Measurements from ENCODE around the gene ASTN2. TPM values are rescaled to one million over a fixed set of nuclear protein-coding genes. Genes with fewer than 3 reads are reported as not detected.

The ASTN2 gene
- polyA plus RNA-seq, 2 of the 4 experiments (the other 2 are of a cell fraction), result 5.8 to 11.6 TPM

DNA sequence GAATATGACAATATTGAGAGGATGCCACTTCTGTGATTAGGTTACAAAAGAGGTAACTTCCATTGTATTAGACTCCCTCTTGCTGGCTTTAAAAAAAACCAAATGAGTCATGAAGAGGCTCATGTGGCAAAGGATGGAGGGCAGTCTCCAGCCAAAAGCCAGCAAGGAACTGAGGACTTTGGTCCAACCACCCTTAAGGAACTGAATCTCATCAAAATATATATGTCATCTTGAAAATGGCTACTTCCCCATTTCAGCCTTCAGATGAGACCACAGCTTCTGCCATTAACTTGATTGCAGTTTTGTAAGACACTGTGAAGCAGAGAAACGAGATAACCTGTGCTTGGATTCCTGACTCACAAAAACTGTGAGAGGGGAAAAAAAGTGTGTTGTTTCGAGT, 743.3 kb downstream of the ASTN2 start:
- DNase-seq (ENCODE audit: low read depth in 1 of 2, low spot score in 1 of 2), result no peak
- H3K4me3 ChIP-seq, result no peak overlapping the region
- 44% methylated on average over 2 of the region's 2 CpGs for WGBS (ENCODE audit: missing lambda C conversion rate)
- no peak for FAIRE-seq
- POLR2A ChIA-PET, result no interaction called here
- CTCF ChIA-PET, result no interaction called here
- no peak overlapping the region for H3K4me2 ChIP-seq
- 0 out of 3 replicates have a peak, but pooled peaks cover 3% of the 10 kb centered on the region for H3K4me1 ChIP-seq
- no peak overlapping the region for H3K27ac ChIP-seq
- no peak for ATAC-seq
- H3K9me3 ChIP-seq, result no peaks in the 10 kb centered on the region
- TF ChIP-seq MAFK (IDR thresholded peaks at IDR 0.05; ENCODE audit: partially characterized antibody) (no peak), RCOR1 (IDR thresholded peaks at IDR 0.05; ENCODE audit: low read depth, low read length) (no peak), CEBPB (IDR thresholded peaks at IDR 0.05) (no peak), BHLHE40 (IDR thresholded peaks at IDR 0.05; ENCODE audit: low read depth, low read length) (no peak), SREBF2 (IDR thresholded peaks at IDR 0.05) (no peak), NFE2L2 (conservative IDR thresholded peaks at IDR 0.05; ENCODE audit: low read length) (no peak), HOXB5 (CRISPR knock-in tag; IDR thresholded peaks at IDR 0.05) (no peak), CBX8 (IDR thresholded peaks at IDR 0.05) (no peak), PHF8 (IDR thresholded peaks at IDR 0.05; ENCODE audit: borderline replicate concordance, low read depth) (no peak), ZNF302 (CRISPR knock-in tag; IDR thresholded peaks at IDR 0.05) (no peak), MAZ (IDR thresholded peaks at IDR 0.05; ENCODE audit: borderline replicate concordance, low read depth, low read length) (no peak)
- TF ChIP-seq, protein P1, sequence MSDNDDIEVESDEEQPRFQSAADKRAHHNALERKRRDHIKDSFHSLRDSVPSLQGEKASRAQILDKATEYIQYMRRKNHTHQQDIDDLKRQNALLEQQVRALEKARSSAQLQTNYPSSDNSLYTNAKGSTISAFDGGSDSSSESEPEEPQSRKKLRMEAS (IDR thresholded peaks at IDR 0.05), result no peak
- TF ChIP-seq, protein P2, sequence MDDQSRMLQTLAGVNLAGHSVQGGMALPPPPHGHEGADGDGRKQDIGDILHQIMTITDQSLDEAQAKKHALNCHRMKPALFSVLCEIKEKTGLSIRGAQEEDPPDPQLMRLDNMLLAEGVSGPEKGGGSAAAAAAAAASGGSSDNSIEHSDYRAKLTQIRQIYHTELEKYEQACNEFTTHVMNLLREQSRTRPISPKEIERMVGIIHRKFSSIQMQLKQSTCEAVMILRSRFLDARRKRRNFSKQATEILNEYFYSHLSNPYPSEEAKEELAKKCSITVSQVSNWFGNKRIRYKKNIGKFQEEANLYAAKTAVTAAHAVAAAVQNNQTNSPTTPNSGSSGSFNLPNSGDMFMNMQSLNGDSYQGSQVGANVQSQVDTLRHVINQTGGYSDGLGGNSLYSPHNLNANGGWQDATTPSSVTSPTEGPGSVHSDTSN (IDR thresholded peaks at IDR 0.05), result no peak

DNA sequence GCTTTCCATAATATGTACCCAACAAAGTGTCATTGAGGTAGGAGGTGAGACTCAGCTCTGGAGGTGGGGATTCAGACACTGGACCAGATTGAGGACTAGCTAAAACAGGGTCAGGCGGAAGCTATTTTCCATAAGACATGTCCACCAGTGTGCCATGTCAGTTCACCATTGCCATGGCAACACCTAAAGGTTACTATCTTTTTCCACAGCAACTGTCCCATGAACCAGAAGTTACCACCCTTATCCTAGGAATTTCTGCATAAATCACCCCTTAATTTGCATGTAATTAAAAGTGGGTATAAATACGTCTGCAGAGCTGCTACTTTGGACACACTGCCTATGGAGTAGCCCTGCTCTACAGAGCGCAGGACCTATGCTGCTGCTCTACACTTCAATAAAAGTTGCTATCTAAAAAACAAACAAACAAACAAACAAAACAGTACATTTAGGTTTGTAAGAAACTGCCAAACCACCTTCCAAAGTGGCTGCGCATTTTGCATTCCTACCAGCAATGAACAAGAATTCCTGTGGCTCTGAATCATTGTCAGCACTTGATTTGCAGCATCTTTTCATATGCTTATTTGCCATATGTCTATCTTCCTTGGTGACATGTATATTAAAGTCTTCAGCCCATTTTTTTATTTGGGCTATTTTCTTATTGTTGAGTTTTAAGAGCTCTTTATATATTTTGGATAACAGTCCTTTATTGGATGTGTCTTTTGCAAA, 745.7 kb downstream of the ASTN2 start:
- ChIA-PET CTCF (interaction anchor here (1.2 to 2.3 kb wide), 3 partner anchors 8 to 1076 kb away, joined by 3 to 9 read pairs (median 4); no protein-coding TSS in a partner anchor), POLR2A (no interaction called here)
- ATAC-seq (no peak), FAIRE-seq (no peak), DNase-seq (ENCODE audit: low read depth in 1 of 2, low spot score in 1 of 2) (no peak)
- 0 out of 3 replicates have a peak, but pooled peaks cover under 1% of the 10 kb centered on the region for H3K4me1 ChIP-seq
- no peak overlapping the region for H3K4me2 ChIP-seq
- TF ChIP-seq RAD21 (conservative IDR thresholded peaks at IDR 0.05 in 1 of 2, IDR thresholded peaks at IDR 0.05 in 1 of 2) (no peak), CBX2 (IDR thresholded peaks at IDR 0.05; ENCODE audit: borderline replicate concordance, low read depth) (no peak), BCL3 (IDR thresholded peaks at IDR 0.05) (no peak), CHD4 (IDR thresholded peaks at IDR 0.05; ENCODE audit: borderline replicate concordance) (no peak)
- TF ChIP-seq, protein P3, sequence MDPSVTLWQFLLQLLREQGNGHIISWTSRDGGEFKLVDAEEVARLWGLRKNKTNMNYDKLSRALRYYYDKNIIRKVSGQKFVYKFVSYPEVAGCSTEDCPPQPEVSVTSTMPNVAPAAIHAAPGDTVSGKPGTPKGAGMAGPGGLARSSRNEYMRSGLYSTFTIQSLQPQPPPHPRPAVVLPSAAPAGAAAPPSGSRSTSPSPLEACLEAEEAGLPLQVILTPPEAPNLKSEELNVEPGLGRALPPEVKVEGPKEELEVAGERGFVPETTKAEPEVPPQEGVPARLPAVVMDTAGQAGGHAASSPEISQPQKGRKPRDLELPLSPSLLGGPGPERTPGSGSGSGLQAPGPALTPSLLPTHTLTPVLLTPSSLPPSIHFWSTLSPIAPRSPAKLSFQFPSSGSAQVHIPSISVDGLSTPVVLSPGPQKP (IDR thresholded peaks at IDR 0.05; ENCODE audit: low read depth, low read length), result no peak
- TF ChIP-seq, protein P1 (IDR thresholded peaks at IDR 0.05), result no peak
- no peaks in the 10 kb centered on the region for H3K9me3 ChIP-seq
- H3K27ac ChIP-seq, result no peak overlapping the region
- no peak overlapping the region for H3K4me3 ChIP-seq
- 93% methylated on average over 4 of the region's 4 CpGs for WGBS (ENCODE audit: missing lambda C conversion rate)

DNA sequence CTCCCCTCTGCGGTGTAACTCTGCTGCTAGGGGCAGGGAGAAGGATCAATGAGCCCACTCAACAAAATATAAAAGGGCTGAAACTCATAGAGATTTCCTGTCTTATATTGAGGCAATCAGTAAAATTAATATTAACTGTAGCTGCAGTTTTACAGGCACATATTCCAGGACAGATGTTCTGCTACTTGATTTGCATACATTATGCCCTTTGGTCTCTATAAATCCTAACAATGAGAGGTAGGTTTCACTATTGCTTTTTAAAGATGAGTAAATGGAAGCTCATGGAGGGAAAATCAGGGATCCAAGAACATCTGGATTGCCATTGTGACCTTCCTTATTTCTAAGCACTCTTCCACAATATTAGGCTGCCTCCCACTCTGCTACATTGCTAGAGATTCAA, 751.3 kb downstream of the ASTN2 start:
- DNase-seq (ENCODE audit: low read depth in 1 of 2, low spot score in 1 of 2) (no peak), FAIRE-seq (no peak), ATAC-seq (no peak)
- CTCF ChIA-PET, result interaction anchor here (0.6 to 1.6 kb wide), 3 partner anchors 8 to 74 kb away, joined by 3 to 5 read pairs (median 3); no protein-coding TSS in a partner anchor
- POLR2A ChIA-PET, result no interaction called here
- 92% methylated on average over 1 of the region's 1 CpG for WGBS (ENCODE audit: missing lambda C conversion rate)
- H3K4me3 ChIP-seq, result no peak overlapping the region
- H3K4me2 ChIP-seq, result no peak overlapping the region
- peaks cover 19% of the 10 kb centered on the region for H3K4me1 ChIP-seq
- H3K9me3 ChIP-seq, result no peaks in the 10 kb centered on the region
- no peak overlapping the region for H3K27ac ChIP-seq
- TF ChIP-seq NFE2L2 (conservative IDR thresholded peaks at IDR 0.05; ENCODE audit: low read length), result no peak
- TF ChIP-seq SREBF2 (IDR thresholded peaks at IDR 0.05), result no peak
- TF ChIP-seq ATOH8 (CRISPR knock-in tag; IDR thresholded peaks at IDR 0.05; ENCODE audit: low read depth), result no peak
- TF ChIP-seq BCL3 (IDR thresholded peaks at IDR 0.05), result no peak
- no peak for TF ChIP-seq POLR2A (IDR thresholded peaks at IDR 0.05; ENCODE audit: low read length)
- TF ChIP-seq CHD2 (IDR thresholded peaks at IDR 0.05; ENCODE audit: low read length, partially characterized antibody), result no peak
- no peak for TF ChIP-seq RARB (CRISPR knock-in tag; IDR thresholded peaks at IDR 0.05)
- no peak for TF ChIP-seq GATA3 (IDR thresholded peaks at IDR 0.05; ENCODE audit: borderline replicate concordance)
- no peak for TF ChIP-seq CBX8 (IDR thresholded peaks at IDR 0.05)
- TF ChIP-seq MAZ (IDR thresholded peaks at IDR 0.05; ENCODE audit: borderline replicate concordance, low read depth, low read length), result no peak
- no peak for TF ChIP-seq HMGXB4 (CRISPR knock-in tag; IDR thresholded peaks at IDR 0.05; ENCODE audit: borderline replicate concordance)
- no peak for TF ChIP-seq KDM5A (IDR thresholded peaks at IDR 0.05)
- no peak for TF ChIP-seq BHLHE40 (IDR thresholded peaks at IDR 0.05; ENCODE audit: low read depth, low read length)
